Measurements from ENCODE around the gene TMCC3. TPM values are rescaled to one million over a fixed set of nuclear protein-coding genes. Genes with fewer than 3 reads are reported as not detected.

TMCC3 gene
- total RNA-seq, 1 donor from 2014 or later = 11.0 TPM

GRCh38 chr12:94690198-94690771 is 39.9 kb upstream of the TMCC3 start:
- Histone ChIP-seq H3K9me3 (no peaks in the 10 kb centered on the region), H3K27ac (peak overlapping the region; percentile 50 to 62), H3K4me3 (peak overlapping the region; percentile 28 to 50), H3K4me1 (peaks cover 0 to 9% of the 10 kb centered on the region in 2 donors), H3K36me3 (no peaks in the 10 kb centered on the region), H3K27me3 (no peaks in the 10 kb centered on the region)
- DNase-seq (ENCODE audit: low spot score in 2 of 2) = no peak
- no peak for TF ChIP-seq CTCF (IDR thresholded peaks at IDR 0.05)
- intact Hi-C loops (cut with DNase I) = no loop called here

- intact Hi-C loops (cut with DNase I) = no loop called here
- Histone ChIP-seq H3K9me3 (no peaks in the 10 kb centered on the region), H3K36me3 (no peaks in the 10 kb centered on the region), H3K27ac (peak overlapping the region; percentile 50 to 62), H3K4me1 (peaks cover 0 to 9% of the 10 kb centered on the region in 2 donors), H3K27me3 (no peaks in the 10 kb centered on the region), H3K4me3 (peak overlapping the region; percentile 28 to 50)
- no peak for DNase-seq (ENCODE audit: low spot score in 2 of 2)
- TF ChIP-seq CTCF (IDR thresholded peaks at IDR 0.05) = no peak
Measured at GRCh38 chr12:94689646-94690036, 39.3 kb upstream of the TMCC3 start.

GRCh38 chr12:94689002-94689645 is 38.8 kb upstream of the TMCC3 start:
- no peak for TF ChIP-seq CTCF (IDR thresholded peaks at IDR 0.05)
- H3K4me1 ChIP-seq = peaks cover 0 to 9% of the 10 kb centered on the region in 2 donors
- H3K9me3 ChIP-seq = no peaks in the 10 kb centered on the region
- intact Hi-C loops (cut with DNase I) = no loop called here
- H3K27me3 ChIP-seq = no peaks in the 10 kb centered on the region
- peak overlapping the region; percentile 50 to 62 for H3K27ac ChIP-seq
- peak overlapping the region in 1 of 2 donors; percentile 50 for H3K4me3 ChIP-seq
- DNase-seq (ENCODE audit: low spot score in 2 of 2) = no peak
- no peaks in the 10 kb centered on the region for H3K36me3 ChIP-seq

DNA sequence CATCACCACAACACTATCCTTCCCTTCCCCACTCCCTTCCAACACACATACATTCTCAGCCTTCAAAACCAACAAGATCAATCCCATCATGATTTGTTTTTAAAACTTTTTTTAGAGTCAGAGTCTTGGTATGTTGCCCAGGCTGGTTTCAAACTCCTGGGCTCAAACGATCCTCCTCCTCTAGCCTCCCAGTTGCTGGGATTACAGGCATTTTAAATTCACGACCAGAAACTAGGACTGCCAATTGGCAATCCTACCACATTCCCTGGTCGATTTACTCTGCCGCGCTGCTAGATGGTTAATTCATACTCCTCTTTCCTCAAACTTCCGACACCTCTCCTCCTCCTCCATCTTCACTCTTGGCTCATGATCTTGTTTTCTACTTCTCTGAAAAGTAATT is 37.5 kb upstream of the TMCC3 start:
- TF ChIP-seq CTCF (IDR thresholded peaks at IDR 0.05) = no peak
- intact Hi-C loops (cut with DNase I) = no loop called here
- peak overlapping the region; percentile 5 to 54 for H3K27ac ChIP-seq
- no peak for DNase-seq (ENCODE audit: low spot score in 2 of 2)
- H3K4me3 ChIP-seq = no peak overlapping the region
- no peaks in the 10 kb centered on the region for H3K9me3 ChIP-seq
- peaks cover 0 to 9% of the 10 kb centered on the region in 2 donors for H3K4me1 ChIP-seq
- H3K27me3 ChIP-seq = no peaks in the 10 kb centered on the region
- H3K36me3 ChIP-seq = no peaks in the 10 kb centered on the region

GRCh38 chr12:94686834-94687628 is 36.7 kb upstream of the TMCC3 start:
- intact Hi-C loops (cut with DNase I) = no loop called here
- peak overlapping the region; percentile 5 to 54 for H3K27ac ChIP-seq
- no peak for TF ChIP-seq CTCF (IDR thresholded peaks at IDR 0.05)

More at GRCh38 chr12:94686834-94687628, 36.7 kb upstream of the TMCC3 start:
- H3K4me1 ChIP-seq = peaks cover 0 to 9% of the 10 kb centered on the region in 2 donors
- DNase-seq (ENCODE audit: low spot score in 2 of 2) = no peak
- no peaks in the 10 kb centered on the region for H3K9me3 ChIP-seq
- H3K27me3 ChIP-seq = no peaks in the 10 kb centered on the region
- H3K4me3 ChIP-seq = no peak overlapping the region
- H3K36me3 ChIP-seq = no peaks in the 10 kb centered on the region

Measured in ascending aorta (tissue), 2 donors.